GM23338 (cell line): ENCODE data around the gene SNX5. TPM values are rescaled to one million over a fixed set of nuclear protein-coding genes. Genes with fewer than 3 reads are reported as not detected.

Experiments
- ATAC-seq: fragments of 200-7000 bp; cut with Tn5 transposase; 3 replicates; pipeline ENCODE4 v1.9.1; 2020
- DNase-seq: peaks from one replicate; pipeline ENCODE4 v3.0.0-alpha.2; 2015; ENCODE audit warnings: low spot score
- H2AFZ ChIP-seq: fragments of 200-600 bp; sonication (generic); 2 replicates; pipeline ENCODE4 v1.8.0; 2016; ENCODE audit warnings: antibody characterized with exemption, mild to moderate bottlenecking, moderate library complexity
- H3F3A ChIP-seq: fragments of 200-600 bp; sonication (generic); replicated peaks from 2 replicates; pipeline ENCODE4 v1.8.0; 2017; ENCODE audit warnings: antibody characterized with exemption, mixed run types, low read depth
- H3K27ac ChIP-seq: fragments of 200-600 bp; sonication (generic); 2 replicates; pipeline ENCODE4 v1.6.1; 2016; ENCODE audit warnings: low read depth
- H3K27me3 ChIP-seq: fragments of 200-600 bp; sonication (generic); 2 replicates; pipeline ENCODE4 v1.8.0; 2016; ENCODE audit warnings: mild to moderate bottlenecking, mixed run types, moderate library complexity; ENCODE audit not compliant: insufficient read depth
- H3K36me3 ChIP-seq: fragments of 200-600 bp; sonication (generic); 2 replicates; pipeline ENCODE4 v1.8.0; 2016; ENCODE audit warnings: mild to moderate bottlenecking; ENCODE audit not compliant: insufficient read depth
- H3K4me1 ChIP-seq: fragments of 200-600 bp; sonication (generic); 2 replicates; pipeline ENCODE4 v1.8.0; 2016; ENCODE audit warnings: mild to moderate bottlenecking, moderate library complexity; ENCODE audit not compliant: insufficient read depth
- H3K4me2 ChIP-seq: fragments of 200-600 bp; sonication (generic); 2 replicates; pipeline ENCODE4 v1.7.1; 2017; ENCODE audit warnings: mixed run types
- H3K4me3 ChIP-seq: fragments of 200-600 bp; sonication (generic); 2 replicates; pipeline ENCODE4 v1.6.1; 2016; ENCODE audit warnings: mixed run types
- H3K79me2 ChIP-seq: fragments of 200-600 bp; sonication (generic); replicated peaks from 2 replicates; pipeline ENCODE4 v1.8.0; 2017; ENCODE audit warnings: mild to moderate bottlenecking; ENCODE audit not compliant: insufficient read depth
- H3K9me2 ChIP-seq: fragments of 200-600 bp; sonication (generic); 2 replicates; pipeline ENCODE4 v1.8.0; 2017; ENCODE audit not compliant: insufficient read depth
- H4K20me1 ChIP-seq: fragments of 200-600 bp; sonication (generic); replicated peaks from 2 replicates; pipeline ENCODE4 v1.8.0; 2017; ENCODE audit warnings: mild to moderate bottlenecking; ENCODE audit not compliant: insufficient read depth
- H3K27ac Mint-ChIP-seq: 2 replicates; pipeline ENCODE4 v1.8.0; 2020; ENCODE audit warnings: inconsistent platforms, mild to moderate bottlenecking, moderate library complexity, mixed read lengths
- H3K27me3 Mint-ChIP-seq: 3 replicates; pipeline ENCODE4 v1.8.0; 2022; ENCODE audit warnings: low read depth, mild to moderate bottlenecking, moderate library complexity, mixed read lengths, inconsistent platforms; ENCODE audit not compliant: insufficient read depth, poor library complexity
- H3K36me3 Mint-ChIP-seq: 3 replicates; pipeline ENCODE4 v1.8.0; 2021; ENCODE audit warnings: low read depth, mild to moderate bottlenecking, inconsistent platforms, moderate library complexity, mixed read lengths
- H3K4me1 Mint-ChIP-seq: 3 replicates; pipeline ENCODE4 v1.8.0; 2020; ENCODE audit warnings: mild to moderate bottlenecking, inconsistent platforms, mixed read lengths
- H3K4me3 Mint-ChIP-seq: 3 replicates; pipeline ENCODE4 v1.8.0; 2021; ENCODE audit warnings: moderate library complexity, mild to moderate bottlenecking, inconsistent platforms, mixed read lengths
- H3K9me3 Mint-ChIP-seq: 3 replicates; pipeline ENCODE4 v1.8.0; 2020; ENCODE audit warnings: moderate library complexity, mild to moderate bottlenecking, inconsistent platforms, mixed read lengths
- CREB1 ChIP-seq: fragments of 250-450 bp; sonication (Bioruptor Pico); IDR thresholded peaks from 2 replicates; pipeline ENCODE4 v1.5.0; 2020; ENCODE audit warnings: low read depth, mild to moderate bottlenecking, moderate library complexity
- CTCF ChIP-seq, 2 experiments: fragments of 200-600 bp in 1 of 2; sonication (generic) in 1 of 2; conservative IDR thresholded peaks; 2 replicates each; pipeline versions ENCODE4 v1.5.1 to v1.6.1; 2016 to 2017; ENCODE audit warnings: antibody characterized with exemption in 2 of 2, low read depth in 2 of 2, mild to moderate bottlenecking in 2 of 2, moderate library complexity in 1 of 2
- EZH2 ChIP-seq: fragments of 200-600 bp; sonication (generic); IDR thresholded peaks from one replicate; pipeline ENCODE4 v1.8.0; 2017; ENCODE audit warnings: antibody characterized with exemption, mild to moderate bottlenecking, low read depth; ENCODE audit not compliant: unreplicated experiment
- EZH2phosphoT487 ChIP-seq: fragments of 200-600 bp; sonication (generic); IDR thresholded peaks from one replicate; pipeline ENCODE4 v1.8.1; 2018; ENCODE audit warnings: antibody characterized with exemption; ENCODE audit not compliant: unreplicated experiment
- JUNB ChIP-seq: IDR thresholded peaks from one replicate; pipeline ENCODE4 v1.6.1; 2016; ENCODE audit warnings: antibody characterized with exemption; ENCODE audit not compliant: unreplicated experiment
- NANOG ChIP-seq: IDR thresholded peaks from 2 replicates; pipeline ENCODE4 v1.6.1; 2016; ENCODE audit warnings: antibody characterized with exemption, borderline replicate concordance
- POLR2AphosphoS5 ChIP-seq: IDR thresholded peaks from 2 replicates; pipeline ENCODE4 v1.6.1; 2016; ENCODE audit warnings: antibody characterized with exemption, low read depth
- STAT1 ChIP-seq: IDR thresholded peaks from one replicate; pipeline ENCODE4 v1.6.1; 2016; ENCODE audit warnings: antibody characterized with exemption; ENCODE audit not compliant: unreplicated experiment
- ZNF114 ChIP-seq: fragments of 250-450 bp; sonication (Bioruptor Pico); IDR thresholded peaks from 2 replicates; pipeline ENCODE4 v1.5.0; 2020; ENCODE audit warnings: mild to moderate bottlenecking, moderate library complexity
- ZNF331 ChIP-seq: fragments of 250-450 bp; sonication (Bioruptor Pico); IDR thresholded peaks from 2 replicates; pipeline ENCODE4 v1.5.0; 2020; ENCODE audit warnings: low read depth, mild to moderate bottlenecking, moderate library complexity
- ZNF462 ChIP-seq: fragments of 250-450 bp; sonication (Bioruptor Pico); IDR thresholded peaks from 2 replicates; pipeline ENCODE4 v1.5.0; 2020; ENCODE audit warnings: mild to moderate bottlenecking, moderate library complexity
- polyA plus RNA-seq: library from polyadenylated mRNA; unstranded; fragments of >200 nt; fragmentation: Nextera tagmentation; extraction: Ambion mirVana; gene quantifications from 2 replicates; pipeline ENCODE4 v1.2.1, GENCODE V29; 2016
- total RNA-seq: library from RNA; depleted of rRNA; stranded (reverse); fragments of >200 nt; shearing (Covaris generic); gene quantifications from 2 replicates; pipeline ENCODE4 v1.2.3, GENCODE V29; 2014
- TF ChIP-seq, protein P1 (sequence below): IDR thresholded peaks from one replicate; pipeline ENCODE4 v1.6.1; 2018; ENCODE audit warnings: antibody characterized with exemption; ENCODE audit not compliant: unreplicated experiment
- TF ChIP-seq, protein P2 (sequence below): IDR thresholded peaks from 2 replicates; pipeline ENCODE4 v1.6.1; 2016; ENCODE audit warnings: antibody characterized with exemption

Gene SNX5
- total and polyA plus RNA-seq, 2 experiments from 2014 or later: 167 to 287 TPM

- no peak overlapping the region; the same call in 1 of the 2 replicates for H3K27ac ChIP-seq
- peaks cover 86% of the 10 kb centered on the region for H3K79me2 ChIP-seq
- Mint-ChIP-seq H3K9me3 (no peaks in the 10 kb centered on the region), H3K4me3 (no peak overlapping the region), H3K4me1 (peaks cover 5% of the 10 kb centered on the region; the same call in 2 of the 3 replicates), H3K27me3 (no peaks in the 10 kb centered on the region), H3K27ac (no peak overlapping the region), H3K36me3 (peaks cover 100% of the 10 kb centered on the region)
- H2AFZ ChIP-seq: no peak overlapping the region
- no peaks in the 10 kb centered on the region for H3K4me1 ChIP-seq
- TF ChIP-seq JUNB: no peak
- TF ChIP-seq EZH2phosphoT487: no peak
- TF ChIP-seq ZNF331 (CRISPR knock-in tag): no peak
- TF ChIP-seq ZNF462 (CRISPR knock-in tag): no peak
- TF ChIP-seq CREB1 (CRISPR knock-in tag): no peak
- TF ChIP-seq EZH2: no peak
- TF ChIP-seq, protein P1, sequence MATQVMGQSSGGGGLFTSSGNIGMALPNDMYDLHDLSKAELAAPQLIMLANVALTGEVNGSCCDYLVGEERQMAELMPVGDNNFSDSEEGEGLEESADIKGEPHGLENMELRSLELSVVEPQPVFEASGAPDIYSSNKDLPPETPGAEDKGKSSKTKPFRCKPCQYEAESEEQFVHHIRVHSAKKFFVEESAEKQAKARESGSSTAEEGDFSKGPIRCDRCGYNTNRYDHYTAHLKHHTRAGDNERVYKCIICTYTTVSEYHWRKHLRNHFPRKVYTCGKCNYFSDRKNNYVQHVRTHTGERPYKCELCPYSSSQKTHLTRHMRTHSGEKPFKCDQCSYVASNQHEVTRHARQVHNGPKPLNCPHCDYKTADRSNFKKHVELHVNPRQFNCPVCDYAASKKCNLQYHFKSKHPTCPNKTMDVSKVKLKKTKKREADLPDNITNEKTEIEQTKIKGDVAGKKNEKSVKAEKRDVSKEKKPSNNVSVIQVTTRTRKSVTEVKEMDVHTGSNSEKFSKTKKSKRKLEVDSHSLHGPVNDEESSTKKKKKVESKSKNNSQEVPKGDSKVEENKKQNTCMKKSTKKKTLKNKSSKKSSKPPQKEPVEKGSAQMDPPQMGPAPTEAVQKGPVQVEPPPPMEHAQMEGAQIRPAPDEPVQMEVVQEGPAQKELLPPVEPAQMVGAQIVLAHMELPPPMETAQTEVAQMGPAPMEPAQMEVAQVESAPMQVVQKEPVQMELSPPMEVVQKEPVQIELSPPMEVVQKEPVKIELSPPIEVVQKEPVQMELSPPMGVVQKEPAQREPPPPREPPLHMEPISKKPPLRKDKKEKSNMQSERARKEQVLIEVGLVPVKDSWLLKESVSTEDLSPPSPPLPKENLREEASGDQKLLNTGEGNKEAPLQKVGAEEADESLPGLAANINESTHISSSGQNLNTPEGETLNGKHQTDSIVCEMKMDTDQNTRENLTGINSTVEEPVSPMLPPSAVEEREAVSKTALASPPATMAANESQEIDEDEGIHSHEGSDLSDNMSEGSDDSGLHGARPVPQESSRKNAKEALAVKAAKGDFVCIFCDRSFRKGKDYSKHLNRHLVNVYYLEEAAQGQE: no peak
- TF ChIP-seq, protein P2, sequence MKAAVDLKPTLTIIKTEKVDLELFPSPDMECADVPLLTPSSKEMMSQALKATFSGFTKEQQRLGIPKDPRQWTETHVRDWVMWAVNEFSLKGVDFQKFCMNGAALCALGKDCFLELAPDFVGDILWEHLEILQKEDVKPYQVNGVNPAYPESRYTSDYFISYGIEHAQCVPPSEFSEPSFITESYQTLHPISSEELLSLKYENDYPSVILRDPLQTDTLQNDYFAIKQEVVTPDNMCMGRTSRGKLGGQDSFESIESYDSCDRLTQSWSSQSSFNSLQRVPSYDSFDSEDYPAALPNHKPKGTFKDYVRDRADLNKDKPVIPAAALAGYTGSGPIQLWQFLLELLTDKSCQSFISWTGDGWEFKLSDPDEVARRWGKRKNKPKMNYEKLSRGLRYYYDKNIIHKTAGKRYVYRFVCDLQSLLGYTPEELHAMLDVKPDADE: no peak
- TF ChIP-seq CTCF (conservative IDR thresholded peaks at IDR 0.05; ENCODE audit: low read depth in 2 of 2): no peak
- no peak for TF ChIP-seq POLR2AphosphoS5
- no peak for TF ChIP-seq NANOG
- TF ChIP-seq ZNF114 (CRISPR knock-in tag): no peak
- TF ChIP-seq STAT1: no peak
- no peak overlapping the region for H3K4me3 ChIP-seq
- H4K20me1 ChIP-seq: peaks cover 75% of the 10 kb centered on the region
- H3F3A ChIP-seq: peaks cover 54% of the 10 kb centered on the region
- peaks cover 98% of the 10 kb centered on the region for H3K36me3 ChIP-seq
- DNase-seq: no peak
- no peaks in the 10 kb centered on the region for H3K27me3 ChIP-seq
- H3K4me2 ChIP-seq: no peak overlapping the region
- ATAC-seq: no peak
- H3K9me2 ChIP-seq: no peaks in the 10 kb centered on the region
Measured at GRCh38 chr20:17948442-17948841, 20.2 kb downstream of the SNX5 start.
